ENCODE measurements around the gene GPC6. TPM values are rescaled to one million over a fixed set of nuclear protein-coding genes. Genes with fewer than 3 reads are reported as not detected.

The GPC6 gene
- total and polyA plus RNA-seq, 4 donors: 5.9 to 29.1 (median 18.2) TPM

DNA sequence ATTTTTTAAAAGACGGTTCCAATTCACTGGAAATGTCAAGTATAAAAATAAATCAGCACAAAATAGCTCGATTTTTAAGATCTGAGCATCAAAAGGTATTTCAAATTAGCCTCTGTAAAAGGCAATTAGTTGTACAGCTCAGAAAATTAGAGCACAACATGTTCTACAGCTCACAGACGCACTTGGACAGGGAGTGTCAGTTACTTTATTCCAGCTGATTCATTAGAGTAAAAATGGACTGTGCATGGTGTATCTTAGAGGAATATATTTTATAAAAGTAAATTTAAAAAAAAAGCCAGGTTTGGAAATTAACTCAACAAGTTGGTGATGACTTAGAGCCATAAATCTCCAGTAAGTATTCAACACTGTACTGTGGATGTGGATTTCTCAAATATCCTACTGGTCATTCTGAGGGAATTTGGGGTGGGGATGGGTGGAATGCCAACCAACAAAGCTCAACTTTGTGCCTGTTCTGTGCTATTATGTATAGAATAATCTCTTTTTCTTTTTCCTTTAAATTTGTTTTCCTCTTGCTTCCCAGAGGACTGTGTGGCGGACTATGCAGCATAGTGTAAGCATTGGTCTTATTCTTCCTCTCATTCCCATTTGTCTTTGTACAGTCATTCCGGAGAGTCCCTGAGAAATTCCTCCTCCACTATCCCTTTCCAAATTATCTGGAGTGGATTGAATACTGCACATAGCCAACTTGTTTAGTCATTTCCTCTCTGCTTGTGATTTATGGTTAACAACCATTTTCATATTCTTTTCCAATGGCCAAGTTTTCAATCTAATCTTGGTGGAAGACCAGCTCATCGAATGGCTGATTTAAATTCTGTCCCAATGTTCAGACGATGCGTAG lies 1083.6 kb downstream of the GPC6 start:
- H3K9me3 ChIP-seq (ENCODE audit: control insufficient read depth in 4 of 4, low read length in 3 of 4): no peaks in the 10 kb centered on the region
- no peak for TF ChIP-seq NR2F2 (IDR thresholded peaks at IDR 0.05)
- TF ChIP-seq, protein P1, sequence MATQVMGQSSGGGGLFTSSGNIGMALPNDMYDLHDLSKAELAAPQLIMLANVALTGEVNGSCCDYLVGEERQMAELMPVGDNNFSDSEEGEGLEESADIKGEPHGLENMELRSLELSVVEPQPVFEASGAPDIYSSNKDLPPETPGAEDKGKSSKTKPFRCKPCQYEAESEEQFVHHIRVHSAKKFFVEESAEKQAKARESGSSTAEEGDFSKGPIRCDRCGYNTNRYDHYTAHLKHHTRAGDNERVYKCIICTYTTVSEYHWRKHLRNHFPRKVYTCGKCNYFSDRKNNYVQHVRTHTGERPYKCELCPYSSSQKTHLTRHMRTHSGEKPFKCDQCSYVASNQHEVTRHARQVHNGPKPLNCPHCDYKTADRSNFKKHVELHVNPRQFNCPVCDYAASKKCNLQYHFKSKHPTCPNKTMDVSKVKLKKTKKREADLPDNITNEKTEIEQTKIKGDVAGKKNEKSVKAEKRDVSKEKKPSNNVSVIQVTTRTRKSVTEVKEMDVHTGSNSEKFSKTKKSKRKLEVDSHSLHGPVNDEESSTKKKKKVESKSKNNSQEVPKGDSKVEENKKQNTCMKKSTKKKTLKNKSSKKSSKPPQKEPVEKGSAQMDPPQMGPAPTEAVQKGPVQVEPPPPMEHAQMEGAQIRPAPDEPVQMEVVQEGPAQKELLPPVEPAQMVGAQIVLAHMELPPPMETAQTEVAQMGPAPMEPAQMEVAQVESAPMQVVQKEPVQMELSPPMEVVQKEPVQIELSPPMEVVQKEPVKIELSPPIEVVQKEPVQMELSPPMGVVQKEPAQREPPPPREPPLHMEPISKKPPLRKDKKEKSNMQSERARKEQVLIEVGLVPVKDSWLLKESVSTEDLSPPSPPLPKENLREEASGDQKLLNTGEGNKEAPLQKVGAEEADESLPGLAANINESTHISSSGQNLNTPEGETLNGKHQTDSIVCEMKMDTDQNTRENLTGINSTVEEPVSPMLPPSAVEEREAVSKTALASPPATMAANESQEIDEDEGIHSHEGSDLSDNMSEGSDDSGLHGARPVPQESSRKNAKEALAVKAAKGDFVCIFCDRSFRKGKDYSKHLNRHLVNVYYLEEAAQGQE (IDR thresholded peaks at IDR 0.05): peak; percentile 28
- no peaks in the 10 kb centered on the region for H3K36me3 ChIP-seq (ENCODE audit: control insufficient read depth in 4 of 4, insufficient read depth in 3 of 4, low read depth in 1 of 4, low read length in 3 of 4)
- H3K4me1 ChIP-seq (ENCODE audit: control insufficient read depth in 4 of 4, insufficient read depth in 4 of 4, low read length in 3 of 4): peaks cover 0 to 8% (median 4%) of the 10 kb centered on the region in 4 donors
- no peak overlapping the region for H3K4me3 ChIP-seq (ENCODE audit: low read depth in 1 of 3, low read length in 3 of 3)
- H3K27me3 ChIP-seq (ENCODE audit: control insufficient read depth in 4 of 4, insufficient read depth in 4 of 4, low read length in 3 of 4): no peaks in the 10 kb centered on the region
- no peak overlapping the region for H3K27ac ChIP-seq (ENCODE audit: low read depth in 1 of 2, low read length in 2 of 2)
- WGBS: 86% methylated on average over 8 of the region's 8 CpGs
- H3K9ac ChIP-seq (ENCODE audit: low read depth in 1 of 2, low read length in 2 of 2): no peak overlapping the region
- DNase-seq (ENCODE audit: low spot score): no peak

DNA sequence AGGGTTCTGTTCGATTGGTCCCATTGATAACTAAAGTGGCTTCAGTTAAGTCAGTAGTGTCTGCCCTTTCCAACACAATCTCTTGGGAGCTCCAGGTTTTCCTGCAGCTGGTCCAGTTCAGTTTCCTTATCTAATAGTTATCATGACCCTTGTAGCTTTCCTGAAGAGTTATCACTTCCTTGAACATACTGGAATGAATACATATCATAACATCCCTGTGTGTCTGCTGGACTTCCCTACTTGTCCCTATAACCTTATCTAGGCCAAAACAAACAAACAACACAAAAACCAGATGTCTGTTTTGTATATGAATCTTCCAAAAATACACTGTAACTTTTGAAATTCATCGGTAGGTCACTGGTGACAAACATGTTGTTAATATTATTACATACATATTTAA lies 1085.3 kb downstream of the GPC6 start:
- H3K4me1 ChIP-seq (ENCODE audit: control insufficient read depth in 4 of 4, insufficient read depth in 4 of 4, low read length in 3 of 4): peaks cover 0 to 3% (median 0%) of the 10 kb centered on the region in 4 donors
- no peaks in the 10 kb centered on the region for H3K36me3 ChIP-seq (ENCODE audit: control insufficient read depth in 4 of 4, insufficient read depth in 3 of 4, low read depth in 1 of 4, low read length in 3 of 4)
- TF ChIP-seq RXRA (IDR thresholded peaks at IDR 0.05) (no peak), TAF1 (conservative IDR thresholded peaks at IDR 0.05) (no peak), SP1 (IDR thresholded peaks at IDR 0.05) (no peak), JUND (IDR thresholded peaks at IDR 0.05) (no peak), EGR1 (IDR thresholded peaks at IDR 0.05; ENCODE audit: low read depth in 2 of 2) (no peak), NR2F2 (IDR thresholded peaks at IDR 0.05) (no peak), GABPA (IDR thresholded peaks at IDR 0.05 in 1 of 2, conservative IDR thresholded peaks at IDR 0.05 in 1 of 2) (no peak), HNF4A (conservative IDR thresholded peaks at IDR 0.05) (no peak), YY1 (IDR thresholded peaks at IDR 0.05) (no peak), RAD21 (IDR thresholded peaks at IDR 0.05) (no peak)
- TF ChIP-seq, protein P2, sequence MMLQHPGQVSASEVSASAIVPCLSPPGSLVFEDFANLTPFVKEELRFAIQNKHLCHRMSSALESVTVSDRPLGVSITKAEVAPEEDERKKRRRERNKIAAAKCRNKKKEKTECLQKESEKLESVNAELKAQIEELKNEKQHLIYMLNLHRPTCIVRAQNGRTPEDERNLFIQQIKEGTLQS (IDR thresholded peaks at IDR 0.05): no peak
- 76% methylated on average over 2 of the region's 2 CpGs for WGBS
- no peaks in the 10 kb centered on the region for H3K9me3 ChIP-seq (ENCODE audit: control insufficient read depth in 4 of 4, low read length in 3 of 4)
- no peaks in the 10 kb centered on the region for H3K27me3 ChIP-seq (ENCODE audit: control insufficient read depth in 4 of 4, insufficient read depth in 4 of 4, low read length in 3 of 4)
- no peak for DNase-seq (ENCODE audit: low spot score)
- no peak overlapping the region for H3K4me3 ChIP-seq (ENCODE audit: low read depth in 1 of 3, low read length in 3 of 3)
- H3K27ac ChIP-seq (ENCODE audit: low read depth in 1 of 2, low read length in 2 of 2): no peak overlapping the region
- H3K9ac ChIP-seq (ENCODE audit: low read depth in 1 of 2, low read length in 2 of 2): no peak overlapping the region

DNA sequence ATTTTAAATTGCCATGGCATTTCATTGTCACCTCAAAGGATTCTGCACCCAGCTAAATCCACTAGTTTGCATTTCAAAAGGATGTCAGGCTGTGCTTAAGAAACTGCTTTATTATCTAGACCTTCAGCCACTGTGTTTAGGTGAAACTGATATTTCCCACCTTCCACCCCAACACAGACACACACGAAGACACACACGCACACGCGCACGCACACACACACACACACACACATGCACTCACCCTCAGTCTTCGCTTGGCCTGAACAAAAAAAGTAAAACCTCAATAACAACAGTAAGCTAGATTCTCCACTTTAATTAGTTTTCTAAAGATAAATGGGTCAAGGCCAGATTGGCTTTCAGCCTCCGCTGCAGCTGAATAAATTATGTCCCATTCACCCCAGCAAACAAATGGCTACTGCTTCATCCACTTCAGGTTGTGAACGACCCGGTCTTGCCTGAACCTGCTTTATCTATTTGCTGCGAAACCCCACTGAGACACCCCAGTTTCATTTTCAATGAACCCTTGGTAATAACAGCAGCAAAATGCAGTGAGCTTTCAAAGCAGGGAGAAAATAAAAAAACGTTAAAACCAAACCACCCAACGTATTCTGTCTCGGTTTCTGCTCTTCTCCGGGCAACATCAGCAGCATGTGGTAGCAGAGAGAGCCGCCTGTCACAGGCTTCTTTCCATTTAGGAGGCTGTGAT lies 1086.1 kb downstream of the GPC6 start:
- Histone ChIP-seq H3K36me3 (ENCODE audit: control insufficient read depth in 4 of 4, insufficient read depth in 3 of 4, low read depth in 1 of 4, low read length in 3 of 4) (no peaks in the 10 kb centered on the region), H3K4me1 (ENCODE audit: control insufficient read depth in 4 of 4, insufficient read depth in 4 of 4, low read length in 3 of 4) (peaks cover 0 to 3% (median 0%) of the 10 kb centered on the region in 4 donors), H3K27ac (ENCODE audit: low read depth in 1 of 2, low read length in 2 of 2) (no peak overlapping the region), H3K27me3 (ENCODE audit: control insufficient read depth in 4 of 4, insufficient read depth in 4 of 4, low read length in 3 of 4) (no peaks in the 10 kb centered on the region), H3K9ac (ENCODE audit: low read depth in 1 of 2, low read length in 2 of 2) (no peak overlapping the region), H3K4me3 (ENCODE audit: low read depth in 1 of 3, low read length in 3 of 3) (no peak overlapping the region), H3K9me3 (ENCODE audit: control insufficient read depth in 4 of 4, low read length in 3 of 4) (no peaks in the 10 kb centered on the region)
- no peak for DNase-seq (ENCODE audit: low spot score)
- WGBS: 84% methylated on average over 15 of the region's 15 CpGs
- TF ChIP-seq JUND (IDR thresholded peaks at IDR 0.05) (no peak), NR2F2 (IDR thresholded peaks at IDR 0.05) (no peak), HNF4G (IDR thresholded peaks at IDR 0.05) (no peak), RAD21 (IDR thresholded peaks at IDR 0.05) (no peak), RXRA (IDR thresholded peaks at IDR 0.05) (no peak), EGR1 (IDR thresholded peaks at IDR 0.05; ENCODE audit: low read depth in 2 of 2) (no peak), GABPA (IDR thresholded peaks at IDR 0.05 in 1 of 2, conservative IDR thresholded peaks at IDR 0.05 in 1 of 2) (no peak), FOXA2 (IDR thresholded peaks at IDR 0.05) (no peak)
- TF ChIP-seq, protein P2 (IDR thresholded peaks at IDR 0.05): no peak
- TF ChIP-seq, protein P3, sequence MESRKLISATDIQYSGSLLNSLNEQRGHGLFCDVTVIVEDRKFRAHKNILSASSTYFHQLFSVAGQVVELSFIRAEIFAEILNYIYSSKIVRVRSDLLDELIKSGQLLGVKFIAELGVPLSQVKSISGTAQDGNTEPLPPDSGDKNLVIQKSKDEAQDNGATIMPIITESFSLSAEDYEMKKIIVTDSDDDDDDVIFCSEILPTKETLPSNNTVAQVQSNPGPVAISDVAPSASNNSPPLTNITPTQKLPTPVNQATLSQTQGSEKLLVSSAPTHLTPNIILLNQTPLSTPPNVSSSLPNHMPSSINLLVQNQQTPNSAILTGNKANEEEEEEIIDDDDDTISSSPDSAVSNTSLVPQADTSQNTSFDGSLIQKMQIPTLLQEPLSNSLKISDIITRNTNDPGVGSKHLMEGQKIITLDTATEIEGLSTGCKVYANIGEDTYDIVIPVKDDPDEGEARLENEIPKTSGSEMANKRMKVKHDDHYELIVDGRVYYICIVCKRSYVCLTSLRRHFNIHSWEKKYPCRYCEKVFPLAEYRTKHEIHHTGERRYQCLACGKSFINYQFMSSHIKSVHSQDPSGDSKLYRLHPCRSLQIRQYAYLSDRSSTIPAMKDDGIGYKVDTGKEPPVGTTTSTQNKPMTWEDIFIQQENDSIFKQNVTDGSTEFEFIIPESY (IDR thresholded peaks at IDR 0.05): no peak
- TF ChIP-seq, protein P1 (IDR thresholded peaks at IDR 0.05): no peak

Data from liver (tissue), 9 donors.